NCI-H446 treated with DMSO at 0.1 percent for 48 hours (cell line): Measurements from ENCODE around the gene INO80B.
A peak's percentile ranks its signal among the peaks of the same experiment; 100 is the strongest.
"Not testable (repeated sequence)": the region's sequence is repeated elsewhere in the genome, so short reads cannot be mapped to it uniquely, and the experiment has no call there.

ENCODE experiments used
- DNase-seq: peaks from one replicate; lab custom pipeline; 2025; lab: John Stamatoyannopoulos, UW

Gene INO80B

DNA sequence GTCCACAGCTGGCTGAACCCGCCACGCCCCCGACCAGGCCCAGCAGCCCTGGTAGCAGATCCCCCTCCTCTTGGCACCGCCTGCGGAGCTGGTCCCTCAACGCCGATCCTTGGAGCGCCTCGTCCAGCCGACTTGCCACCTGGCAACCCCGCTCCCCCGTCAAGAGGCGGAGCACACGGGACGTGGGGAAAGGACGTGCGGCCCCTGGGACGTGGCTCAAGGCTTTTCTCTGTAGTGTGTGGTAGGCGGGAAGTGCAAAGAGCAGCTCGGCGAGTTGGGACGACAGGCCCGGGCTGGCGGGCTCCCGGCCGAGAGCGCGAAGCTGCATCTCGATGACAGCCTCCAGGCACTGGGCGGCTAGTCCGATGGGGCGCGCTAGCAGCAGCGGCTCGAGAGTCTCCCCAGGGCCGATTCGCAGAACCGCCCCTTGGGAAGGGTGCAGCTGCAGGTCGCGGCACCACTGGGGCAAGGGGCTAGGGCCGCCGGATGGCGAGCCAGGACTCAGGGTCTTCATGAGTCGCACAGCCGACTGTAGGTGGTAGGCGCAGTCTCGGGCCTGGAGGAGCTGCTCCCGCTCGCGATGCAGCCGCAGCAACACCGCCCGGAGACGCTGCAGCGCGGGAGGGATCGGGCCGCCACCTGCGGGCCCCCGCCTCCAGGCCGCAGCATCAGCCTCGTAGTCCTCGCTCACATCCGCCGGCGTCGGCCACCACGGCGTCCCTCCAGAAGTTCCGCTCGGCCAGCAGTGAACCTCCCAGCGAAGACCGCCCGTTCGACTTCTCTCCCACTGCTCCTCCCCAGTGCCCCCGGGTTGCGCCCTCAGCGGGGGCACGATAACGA is 27.3 kb downstream of the INO80B start:
- DNase-seq, result no peak

DNA sequence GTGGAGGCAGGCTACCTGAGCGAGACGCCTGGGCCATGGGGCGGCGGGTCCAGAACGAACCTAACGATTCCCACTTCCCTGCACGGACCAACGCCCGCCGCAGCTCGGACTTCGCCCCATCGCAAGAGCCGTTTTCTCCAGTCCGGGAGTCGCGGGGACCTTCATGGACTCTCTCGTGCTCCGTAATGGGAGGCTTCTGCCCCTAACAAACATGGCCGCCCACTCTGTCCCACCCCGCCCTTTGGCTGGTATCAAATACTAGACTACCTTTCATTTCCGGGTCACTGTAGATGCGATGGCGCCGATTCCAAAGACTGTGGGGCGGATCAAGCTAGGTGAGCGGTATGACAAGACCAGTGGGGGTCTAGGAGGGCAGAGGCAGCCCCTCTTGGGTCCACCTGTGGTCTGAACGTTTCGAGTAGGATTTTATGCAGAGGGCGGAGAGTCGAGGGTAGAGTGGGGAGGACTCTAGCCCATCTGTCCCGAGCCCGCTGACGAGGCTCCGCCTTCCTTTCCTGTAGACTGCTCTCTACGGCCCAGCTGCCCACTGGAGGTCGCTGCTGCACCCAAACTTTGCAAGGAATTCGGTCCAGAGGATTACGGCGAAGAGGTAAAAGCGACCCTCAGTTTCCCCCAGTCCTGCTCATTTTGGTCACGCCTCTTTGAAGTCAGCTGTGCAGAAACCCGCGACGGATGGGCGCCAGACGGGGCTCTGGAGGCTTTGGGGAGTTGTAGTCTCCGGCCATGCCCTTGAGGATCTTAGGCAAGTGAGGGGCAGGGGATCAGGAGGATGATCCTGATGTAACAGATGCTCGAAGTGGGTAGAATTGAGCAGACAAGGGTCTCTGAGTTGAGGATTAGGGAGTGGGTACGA is 28.2 kb downstream of the INO80B start, which contains the start of the genes CCDC142 and TTC31:
Gene CCDC142, minus strand, starts transcription at position 198 of the 874 bp plus-strand sequence. Its CDS starts 161 bp downstream, at position 37.
Gene TTC31, plus strand, starts transcription at position 281 of the 874 bp plus-strand sequence. Its CDS starts 15 bp downstream, at position 296.
- peak; percentile 80 for DNase-seq

GRCh38 chr2:74483675-74484164 is 28.8 kb downstream of the INO80B start:
- not testable (repeated sequence) for DNase-seq

- DNase-seq, result no peak
Observed at GRCh38 chr2:74486141-74486540, 31.3 kb downstream of the INO80B start.

DNA sequence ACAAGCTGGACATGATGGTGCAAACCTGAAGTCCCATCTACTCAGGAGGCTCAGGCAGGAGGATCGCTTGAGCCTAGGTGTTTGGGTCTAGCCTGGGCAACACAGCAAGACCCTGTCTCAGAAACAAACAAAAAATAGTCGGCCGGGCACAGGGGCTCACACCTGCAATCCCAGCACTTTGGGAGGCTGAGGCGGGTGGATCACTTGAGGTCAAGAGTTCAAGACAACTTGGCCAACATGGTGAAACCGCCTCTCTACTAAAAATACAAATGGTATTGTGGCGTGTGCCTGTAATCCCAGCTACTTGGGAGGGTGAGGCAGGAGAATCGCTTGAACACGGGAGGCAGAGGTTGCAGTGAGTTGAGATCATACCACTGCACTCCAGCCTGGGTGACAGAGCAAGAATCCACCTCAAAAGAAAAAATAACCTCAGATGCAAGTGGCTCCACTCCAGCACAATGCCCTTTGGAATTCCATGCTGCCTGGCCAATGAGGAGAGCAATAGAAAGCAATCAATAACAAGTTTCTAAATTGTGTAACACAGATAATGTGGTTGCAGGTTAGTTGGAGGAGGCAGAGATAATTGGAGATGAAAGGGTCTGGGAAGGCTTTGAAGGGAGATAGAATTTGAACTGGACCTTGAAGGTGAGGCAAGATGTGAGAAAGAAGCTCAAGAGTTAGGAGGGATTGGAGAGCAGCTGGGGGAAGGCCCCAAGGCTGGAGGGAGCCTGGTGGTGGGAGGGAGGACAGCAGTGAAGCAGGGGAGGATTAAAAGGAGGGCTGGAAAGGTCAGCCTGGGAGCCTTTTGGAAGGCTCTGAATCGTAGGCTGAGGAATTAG is 34.0 kb downstream of the INO80B start:
- DNase-seq, result no peak

GRCh38 chr2:74489906-74490305 is 35.0 kb downstream of the INO80B start:
- no peak for DNase-seq

GRCh38 chr2:74491648-74492544 is 37.0 kb downstream of the INO80B start:
- DNase-seq, result no peak

- DNase-seq, result no peak
Observed at GRCh38 chr2:74493546-74493945, 38.7 kb downstream of the INO80B start.

GRCh38 chr2:74495440-74495839 is 40.6 kb downstream of the INO80B start:
- no peak for DNase-seq

DNA sequence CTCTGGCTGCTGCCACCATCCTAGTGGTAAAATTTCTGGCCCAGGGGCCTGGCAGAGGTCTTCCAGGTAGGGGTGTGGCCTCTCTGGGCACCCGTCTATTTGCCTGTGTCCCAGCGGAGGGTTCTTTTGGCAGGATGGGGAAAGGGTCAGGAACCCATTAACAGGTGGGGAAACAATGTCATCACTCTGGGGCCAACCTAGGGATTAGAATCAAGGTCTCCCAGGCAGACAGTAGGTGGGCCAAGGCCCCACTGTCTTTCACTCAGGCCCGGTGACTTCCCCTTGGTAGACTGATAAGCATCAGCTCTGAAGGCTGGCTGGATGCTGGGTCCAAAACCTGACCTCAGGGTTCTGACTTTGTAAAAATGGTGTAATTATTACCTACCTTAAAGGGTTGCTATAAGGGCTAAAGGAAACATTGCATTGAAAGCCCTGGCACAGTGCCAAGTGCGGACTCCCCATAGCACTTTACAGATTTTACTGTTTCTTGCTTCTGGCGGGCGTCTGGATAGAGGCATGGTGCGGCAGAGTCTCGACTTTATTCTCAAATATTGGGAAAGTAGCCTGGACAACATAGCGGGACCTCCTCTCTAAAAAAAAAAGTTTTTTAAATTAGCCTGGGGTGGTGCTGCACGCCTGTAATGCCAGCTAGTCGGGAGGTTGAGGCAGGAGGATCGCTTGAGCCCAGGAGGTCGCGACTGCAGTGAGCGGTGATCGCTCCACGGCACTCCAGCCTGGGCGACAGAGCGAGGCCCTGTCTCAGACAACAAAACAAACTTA is 42.3 kb downstream of the INO80B start:
- DNase-seq, result no peak

DNA sequence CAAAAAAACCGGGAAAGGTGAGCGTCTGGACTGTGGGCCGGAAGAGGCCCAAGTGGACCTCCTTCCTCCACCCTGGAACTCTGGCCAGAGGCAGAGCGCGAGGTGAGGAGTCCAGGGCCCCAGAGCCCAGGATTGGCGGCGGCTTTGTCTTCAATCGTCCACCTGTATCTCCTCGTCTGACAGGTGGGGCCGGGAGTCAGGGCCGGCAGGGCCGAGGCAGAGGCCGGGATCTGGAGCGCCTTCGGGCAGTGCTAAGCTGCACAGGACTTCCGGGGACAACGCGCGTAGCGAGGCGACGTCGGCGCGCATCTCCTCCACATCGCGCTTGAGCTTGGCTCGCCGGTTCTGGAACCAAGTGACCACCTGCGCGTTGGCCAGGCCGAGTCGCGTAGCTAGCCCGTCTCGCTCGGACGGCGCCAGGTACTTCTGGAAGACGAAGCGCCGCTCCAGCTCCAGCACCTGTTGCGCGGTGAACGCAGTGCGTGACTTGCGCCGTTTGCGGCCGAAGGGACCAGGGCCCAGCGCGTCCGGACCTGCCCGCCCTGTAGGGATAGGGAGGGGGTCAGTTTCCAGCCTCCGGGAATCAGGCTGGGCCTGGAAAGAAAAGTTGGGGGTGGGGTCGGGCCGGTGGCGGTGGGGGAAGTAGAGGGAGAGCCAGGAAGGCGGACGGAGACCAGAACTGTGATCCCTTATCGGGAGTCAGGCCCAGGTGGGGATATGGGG is 43.1 kb downstream of the INO80B start:
- no peak for DNase-seq

- no peak for DNase-seq
Observed at GRCh38 chr2:74498500-74499266, 43.8 kb downstream of the INO80B start.

GRCh38 chr2:74499267-74499939 is 44.5 kb downstream of the INO80B start, which contains the start of gene LBX2:
Gene LBX2, minus strand, starts transcription at chr2:74499603. Its CDS starts 66 bp downstream, at chr2:74499537.
- no peak for DNase-seq

GRCh38 chr2:74499940-74500577 is 45.2 kb downstream of the INO80B start:
- no peak for DNase-seq

GRCh38 chr2:74500578-74500946 is 45.7 kb downstream of the INO80B start:
- DNase-seq, result no peak

DNA sequence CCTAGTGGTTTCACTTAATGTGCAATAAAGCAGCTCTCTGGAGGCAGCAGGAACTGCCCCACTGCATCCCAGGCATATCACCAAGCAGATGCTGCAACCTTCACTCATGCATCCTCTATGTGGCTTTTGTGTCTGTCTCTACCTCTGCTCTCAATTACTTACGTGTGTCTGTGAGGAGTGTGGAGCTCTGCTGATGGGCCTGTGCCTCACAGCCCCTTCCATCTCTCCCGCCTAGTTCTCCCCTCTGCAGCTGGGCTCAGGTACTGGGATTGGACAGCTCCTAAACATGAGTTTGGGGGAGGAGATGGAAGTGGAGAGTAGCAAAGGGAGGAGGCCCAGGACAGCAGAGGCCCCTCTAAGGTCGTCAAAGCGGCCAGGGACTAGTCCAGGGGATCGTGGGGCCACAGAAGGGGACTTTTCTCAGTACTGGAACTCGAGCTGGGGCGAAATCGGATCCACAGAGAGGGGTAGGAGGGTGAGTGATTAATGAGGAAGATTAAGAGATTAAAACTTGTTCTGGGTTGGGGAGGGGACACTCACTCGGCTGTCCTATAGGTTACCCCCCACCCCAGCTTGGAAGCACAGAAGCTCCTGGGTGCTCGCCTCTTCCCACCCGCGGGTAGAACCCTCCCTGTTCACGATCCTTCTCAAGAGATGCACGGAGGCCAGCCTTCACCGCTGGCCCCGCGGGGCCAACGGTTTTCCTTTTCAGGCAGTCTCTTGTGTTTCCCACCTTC is 46.6 kb downstream of the INO80B start:
- DNase-seq, result no peak
